Stimulated activated CD4-positive, alpha-beta T cell treated with anti-CD3 and anti-CD28 coated beads, Interleukin-15, amount 100 ng/mL, for 24 hours (primary cell): ENCODE results near the gene RILPL2.
"Not testable (repeated sequence)": the region's sequence is repeated elsewhere in the genome, so short reads cannot be mapped to it uniquely, and the experiment has no call there.

Experiments used
- DNase-seq: peaks from one replicate; pipeline ENCODE4 v3.0.0-alpha.2; 2020

The RILPL2 gene

GRCh38 chr12:123401753-123402683 lies 34.5 kb downstream of the RILPL2 start:
- DNase-seq = no peak

DNA sequence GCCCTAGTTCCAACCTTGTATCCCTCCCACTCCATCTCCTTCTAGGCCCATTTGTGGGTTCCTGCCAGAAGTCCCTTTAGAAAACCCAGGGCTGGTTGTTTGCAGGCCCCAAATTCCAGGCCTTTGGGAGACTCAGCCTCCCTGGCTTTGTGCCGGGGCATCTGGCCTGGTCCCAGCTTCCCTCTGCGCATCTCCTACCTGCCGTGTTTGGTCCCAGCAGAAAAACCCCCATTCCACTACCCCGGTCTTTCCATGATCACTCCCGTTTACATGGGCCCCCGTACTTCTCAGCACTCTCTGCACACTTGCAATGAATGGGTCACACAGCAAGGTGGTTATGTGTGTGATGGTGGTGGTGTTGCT lies 37.2 kb downstream of the RILPL2 start:
- DNase-seq = no peak

DNA sequence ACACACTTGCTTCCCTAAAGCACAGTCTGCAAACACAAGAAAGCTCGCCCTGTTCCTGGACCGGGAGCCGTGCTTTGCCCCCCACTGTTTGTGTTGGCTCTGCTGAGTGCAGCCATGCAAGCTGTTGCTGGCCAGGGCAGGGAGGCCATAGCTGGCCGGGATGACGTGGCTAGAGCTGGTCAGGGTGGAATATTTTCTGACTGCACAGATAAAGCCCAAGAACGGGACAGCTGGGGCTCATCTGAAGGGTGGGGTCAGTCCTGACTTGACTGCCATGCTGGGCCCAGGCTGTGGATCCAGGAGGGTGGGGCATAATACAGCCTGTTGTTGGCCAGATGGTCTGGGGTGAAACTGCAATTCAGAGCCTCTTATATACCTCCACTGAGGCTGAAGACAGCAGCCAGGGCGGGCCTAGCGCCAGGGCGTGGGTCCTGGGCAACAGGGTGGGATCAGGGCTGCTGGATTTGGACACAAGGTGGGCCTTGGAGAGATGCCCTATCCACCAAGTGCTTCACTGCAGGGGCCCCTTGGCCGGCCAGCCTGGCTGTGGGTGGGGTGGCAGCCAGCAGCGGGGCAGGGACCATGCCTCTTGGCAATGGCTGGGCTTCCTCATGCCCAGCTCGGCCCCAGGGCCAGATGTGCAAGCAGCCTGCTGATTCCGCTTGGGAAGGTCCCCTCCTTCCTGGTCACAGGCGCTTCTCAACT lies 37.8 kb downstream of the RILPL2 start:
- no peak for DNase-seq

GRCh38 chr12:123398177-123398549 lies 38.3 kb downstream of the RILPL2 start:
- no peak for DNase-seq

GRCh38 chr12:123397400-123397799 lies 39.1 kb downstream of the RILPL2 start:
- DNase-seq = no peak

DNA sequence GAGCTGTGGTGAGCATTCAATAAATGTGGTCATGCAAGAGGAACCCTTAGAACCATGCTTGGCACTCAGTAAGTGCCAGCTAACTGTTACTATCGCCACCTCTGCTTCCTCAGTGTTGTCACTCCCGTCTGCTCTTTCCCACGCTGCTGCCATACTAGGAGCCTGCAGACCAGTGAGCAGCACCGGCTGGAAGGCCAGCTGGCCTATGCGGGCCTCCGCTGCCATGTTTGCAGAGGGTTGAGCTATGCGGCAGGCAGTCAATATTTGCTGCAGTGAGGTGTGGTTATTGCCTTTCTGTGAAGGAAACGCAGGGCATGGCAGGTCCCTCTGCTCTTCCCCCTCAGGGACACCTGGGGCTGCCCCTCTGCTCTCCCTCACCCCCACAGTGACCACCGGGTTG lies 39.5 kb downstream of the RILPL2 start:
- no peak for DNase-seq

DNA sequence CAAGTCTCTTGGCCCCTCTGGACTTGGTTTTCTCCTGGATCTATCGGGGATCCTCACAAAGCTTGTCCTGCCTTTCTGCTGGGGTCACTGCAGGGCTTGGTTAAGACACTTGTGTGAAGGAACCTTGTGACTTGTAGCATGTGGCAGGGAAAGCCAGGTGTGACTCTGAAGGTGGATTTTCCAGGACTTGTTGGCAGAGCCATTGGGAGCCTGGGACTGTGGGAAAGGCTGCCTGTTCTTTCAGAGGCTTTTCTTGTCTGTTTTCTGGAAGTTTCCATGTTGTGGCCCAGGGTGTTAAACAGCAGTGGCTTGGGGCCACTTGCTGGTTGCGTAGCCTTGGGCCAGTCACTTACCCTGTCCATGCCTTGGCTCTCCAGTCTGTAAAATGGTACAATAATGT lies 39.9 kb downstream of the RILPL2 start:
- no peak for DNase-seq

DNA sequence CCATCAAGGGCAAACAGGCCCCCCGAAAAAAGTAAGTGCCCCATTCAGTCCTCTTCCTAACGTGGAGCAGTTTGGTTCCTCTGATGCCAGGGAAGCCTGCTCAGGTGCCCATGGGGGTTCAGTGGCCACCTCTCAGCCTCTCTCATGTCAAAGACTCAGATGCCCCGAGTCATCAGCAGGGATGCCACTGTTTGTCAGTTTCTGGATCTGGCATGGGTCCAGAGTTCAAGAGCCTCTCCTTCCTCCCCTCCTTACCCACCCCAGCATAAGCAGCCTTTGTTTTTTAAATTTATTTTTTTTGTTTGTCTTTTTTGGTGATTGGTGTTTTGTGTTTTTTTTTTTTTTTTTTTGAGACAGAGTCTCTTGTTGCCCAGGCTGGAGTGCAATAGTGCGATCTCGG lies 41.2 kb downstream of the RILPL2 start:
- DNase-seq = no peak

GRCh38 chr12:123393747-123394146 lies 42.7 kb downstream of the RILPL2 start:
- DNase-seq = no peak

GRCh38 chr12:123391546-123392343 lies 44.7 kb downstream of the RILPL2 start:
- DNase-seq = no peak

- no peak for DNase-seq
These were observed 45.7 kb downstream of the RILPL2 start for GRCh38 chr12:123390498-123391426.

DNA sequence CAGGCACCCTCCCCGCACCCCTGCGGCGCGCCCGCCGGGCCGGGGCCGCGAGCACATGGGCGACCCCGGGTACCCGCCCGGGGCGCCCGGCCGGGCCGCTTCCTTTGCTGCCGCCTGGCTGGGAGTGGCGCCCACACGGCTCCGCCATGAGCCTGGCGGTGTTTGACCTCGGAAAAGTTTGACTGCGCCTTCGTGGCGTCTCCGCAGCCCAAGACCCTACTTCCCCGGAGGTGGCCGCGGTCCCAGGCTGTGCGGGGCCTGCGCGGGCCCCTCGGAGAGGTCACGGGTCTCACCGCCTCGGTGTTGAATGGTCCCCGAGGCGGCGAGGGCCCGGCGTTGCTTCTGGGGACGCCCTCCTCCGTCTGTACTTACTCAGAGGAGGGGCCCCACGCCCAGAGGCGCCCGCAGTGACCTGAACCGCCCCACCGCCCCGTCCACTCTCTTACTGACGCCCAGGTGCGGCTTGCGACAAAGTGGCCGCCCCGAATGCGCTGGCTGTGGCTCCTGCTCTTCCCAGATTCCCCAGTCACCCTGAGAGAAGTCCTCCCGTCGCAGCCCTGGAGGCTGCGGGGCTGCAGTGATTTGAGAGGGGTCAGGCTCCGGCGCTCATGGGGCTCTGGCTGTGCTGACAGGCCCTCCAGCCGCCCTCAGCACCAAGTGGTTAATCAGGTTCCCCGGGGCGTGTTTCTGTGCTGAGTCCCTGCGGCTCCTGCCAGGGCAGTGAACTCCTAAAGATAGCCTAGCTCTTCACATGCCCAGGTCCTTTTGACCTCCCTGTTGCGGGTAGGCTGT lies 46.7 kb downstream of the RILPL2 start:
- DNase-seq = peak; percentile 55

DNA sequence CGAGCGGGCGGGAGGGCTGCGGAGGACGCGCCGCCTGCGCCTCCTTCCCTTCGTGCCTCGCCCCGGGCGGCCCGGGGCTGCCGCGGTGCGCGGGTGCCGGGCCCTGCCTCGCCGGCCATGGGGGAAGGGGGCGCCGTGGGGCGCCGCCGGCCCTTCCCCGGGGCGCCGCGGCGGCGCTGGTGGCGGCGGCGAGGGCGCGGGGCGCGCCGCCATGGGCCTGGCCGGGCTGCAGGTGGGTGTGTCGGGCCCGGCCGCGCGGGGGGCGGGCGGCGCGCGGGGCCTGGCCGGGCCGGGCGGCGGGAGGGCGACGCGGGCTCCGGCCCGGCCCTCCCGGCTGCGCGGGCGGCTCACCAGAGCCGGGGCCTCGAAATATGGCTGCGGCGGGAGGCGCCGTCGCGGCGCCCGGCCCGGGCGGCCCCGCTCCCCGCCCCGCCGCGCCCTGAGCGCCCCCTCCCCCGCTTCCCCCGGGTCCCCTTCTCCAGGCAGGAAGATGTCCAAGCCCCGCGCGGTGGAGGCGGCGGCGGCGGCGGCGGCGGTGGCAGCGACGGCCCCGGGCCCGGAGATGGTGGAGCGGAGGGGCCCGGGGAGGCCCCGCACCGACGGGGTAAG lies 47.4 kb downstream of the RILPL2 start:
- peak; percentile 30 for DNase-seq

- DNase-seq = peak; percentile 87
These were observed 48.1 kb downstream of the RILPL2 start for GRCh38 chr12:123388177-123388950.

DNA sequence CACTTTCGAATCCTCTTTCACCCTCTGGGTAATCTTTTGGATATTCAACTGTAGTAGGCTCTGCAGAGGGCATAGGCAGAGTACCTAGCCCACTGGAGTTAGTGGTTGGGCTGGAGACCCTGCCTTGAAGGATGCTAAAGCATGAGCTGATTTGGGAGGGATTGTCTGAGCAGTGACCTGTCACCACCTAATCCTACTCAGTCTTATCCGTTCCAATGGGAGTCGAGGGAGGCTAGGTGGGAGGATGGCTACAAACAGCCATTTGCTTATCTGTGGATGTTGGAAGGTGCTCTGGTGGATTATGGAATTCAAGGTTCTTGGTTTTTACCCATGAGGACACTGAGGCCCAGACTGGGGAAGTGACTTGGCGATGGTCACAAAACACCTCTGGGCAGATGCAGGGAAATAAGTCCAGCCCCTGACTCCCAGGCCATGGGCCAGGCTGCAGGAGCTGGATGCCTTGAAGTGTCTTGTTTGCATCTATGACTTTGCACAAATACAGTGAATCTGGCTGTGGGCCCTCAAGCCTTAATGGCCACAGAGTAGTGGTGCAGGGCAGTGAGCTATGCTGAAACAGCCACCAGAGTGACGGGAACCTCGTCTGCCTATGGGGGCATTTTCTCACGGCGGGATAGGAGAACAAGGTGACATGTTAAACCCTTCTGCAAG lies 48.8 kb downstream of the RILPL2 start:
- DNase-seq = peak; percentile 18

- DNase-seq = not testable (repeated sequence)
These were observed 50.9 kb downstream of the RILPL2 start for GRCh38 chr12:123385536-123385935.

DNA sequence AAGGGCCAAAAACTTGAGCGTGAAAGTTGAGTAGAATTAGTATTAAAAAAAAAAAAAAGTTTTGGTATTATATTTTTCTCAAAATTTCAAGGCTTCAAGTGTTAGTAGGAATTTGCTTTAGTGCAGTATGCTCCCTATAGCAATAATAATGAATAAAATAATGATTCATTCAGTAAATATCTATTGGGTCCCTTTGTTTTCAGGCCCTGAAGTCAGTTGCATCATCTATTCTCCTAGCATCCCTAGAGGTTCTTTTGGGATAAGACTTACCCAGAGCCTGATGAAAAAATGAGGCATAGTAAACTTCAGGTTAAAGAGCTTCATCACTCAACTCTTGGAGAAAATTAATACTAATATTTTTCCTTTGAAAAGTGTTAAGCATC lies 51.5 kb downstream of the RILPL2 start:
- DNase-seq = no peak

- DNase-seq = peak; percentile 40
These were observed 52.0 kb downstream of the RILPL2 start for GRCh38 chr12:123384318-123384993.

DNA sequence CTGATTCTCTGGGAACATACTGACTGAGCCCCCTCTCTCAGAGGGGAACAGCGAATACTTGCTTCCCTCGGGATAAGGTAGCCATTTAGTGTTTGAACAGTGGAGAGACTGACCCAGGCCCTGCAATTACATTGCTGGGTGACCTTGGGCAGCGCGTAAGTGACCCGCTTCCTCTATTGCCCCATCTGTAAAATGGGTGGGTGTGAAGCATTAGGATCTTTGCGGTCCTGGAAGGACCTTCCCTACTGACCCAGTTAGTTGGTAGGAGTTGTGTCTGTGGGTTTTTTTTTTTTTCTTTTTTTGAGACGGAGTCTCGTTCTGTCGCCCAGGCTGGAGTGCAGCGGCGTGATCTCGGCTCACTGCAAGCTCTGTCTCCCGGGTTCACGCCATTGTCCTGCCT lies 53.8 kb downstream of the RILPL2 start:
- no peak for DNase-seq
